Ascending aorta (tissue), 2 donors: ENCODE data around the gene TLE1. TPM values are rescaled to one million over a fixed set of nuclear protein-coding genes. Genes with fewer than 3 reads are reported as not detected.

Experiments used
- DNase-seq, 2 donors: peaks; one replicate each; pipeline ENCODE4 v3.0.0-alpha.2; 2019; ENCODE audit warnings: low spot score in 2 of 2
- H3K27ac ChIP-seq, 2 donors: fragments of 200-600 bp; sonication (generic); one replicate each; pipeline ENCODE4 v1.5.1; 2016 to 2017; ENCODE audit warnings: mild to moderate bottlenecking in 1 of 2
- H3K27me3 ChIP-seq: fragments of 200-600 bp; sonication (generic); one replicate; pipeline ENCODE4 v1.5.1; 2017
- H3K36me3 ChIP-seq, 2 donors: fragments of 200-600 bp; sonication (generic); one replicate each; pipeline ENCODE4 v1.5.1; 2016
- H3K4me1 ChIP-seq, 2 donors: fragments of 200-600 bp; sonication (generic); one replicate each; pipeline ENCODE4 v1.5.1; 2016 to 2017; ENCODE audit warnings: mild to moderate bottlenecking in 1 of 2
- H3K4me3 ChIP-seq, 2 donors: fragments of 200-600 bp; sonication (generic); one replicate each; pipeline ENCODE4 v1.5.1; 2016 to 2017; ENCODE audit warnings: mild to moderate bottlenecking in 1 of 2
- H3K9me3 ChIP-seq, 2 donors: fragments of 200-600 bp; sonication (generic); one replicate each; pipeline ENCODE4 v1.5.1; 2016
- CTCF ChIP-seq, 3 experiments: fragments of 200-600 bp in 2 of 3; fragments of 450-650 bp in 1 of 3; sonication (generic) in 2 of 3; IDR thresholded peaks; one replicate each; pipeline ENCODE4 v1.5.1; 2016 to 2019; ENCODE audit warnings: antibody characterized with exemption in 3 of 3, mild to moderate bottlenecking in 1 of 3, moderate library complexity in 1 of 3
- intact Hi-C: fragments of 100-400 bp; cut with DNase I; formaldehyde crosslinking; loops from one replicate; pipeline ENCODE4 v1.15.1; 2023
- total RNA-seq: library from RNA; depleted of rRNA; stranded (reverse); fragments of >200 nt; gene quantifications from one replicate; pipeline ENCODE4 v1.1.0, GENCODE V29; 2016

Gene TLE1
- total RNA-seq, 1 donor from 2014 or later, result 58.5 TPM

GRCh38 chr9:81673310-81673709 lies 16.0 kb downstream of the TLE1 start:
- H3K27me3 ChIP-seq, result no peaks in the 10 kb centered on the region
- peaks cover 4 to 16% of the 10 kb centered on the region in 2 donors for H3K4me1 ChIP-seq
- no peak for TF ChIP-seq CTCF (IDR thresholded peaks at IDR 0.05)
- no peak overlapping the region for H3K4me3 ChIP-seq
- H3K9me3 ChIP-seq, result no peaks in the 10 kb centered on the region
- intact Hi-C loops, result no loop called here
- peaks cover 5 to 9% of the 10 kb centered on the region in 2 donors for H3K36me3 ChIP-seq
- DNase-seq, result no peak
- no peak overlapping the region for H3K27ac ChIP-seq

- H3K4me1 ChIP-seq, result peaks cover 4 to 24% of the 10 kb centered on the region in 2 donors
- peak; percentile 15 to 94 for DNase-seq
- TF ChIP-seq CTCF (IDR thresholded peaks at IDR 0.05), result no peak
- intact Hi-C loops, result no loop called here
- no peaks in the 10 kb centered on the region for H3K27me3 ChIP-seq
- H3K27ac ChIP-seq, result peak overlapping the region in 1 of 2 donors; percentile 6
- H3K9me3 ChIP-seq, result no peaks in the 10 kb centered on the region
- H3K4me3 ChIP-seq, result no peak overlapping the region
- H3K36me3 ChIP-seq, result peaks cover 5 to 9% of the 10 kb centered on the region in 2 donors
Observed at GRCh38 chr9:81671880-81672280, 17.5 kb downstream of the TLE1 start.

GRCh38 chr9:81669866-81670265 lies 19.5 kb downstream of the TLE1 start:
- intact Hi-C loops, result no loop called here
- no peak overlapping the region for H3K27ac ChIP-seq
- no peaks in the 10 kb centered on the region for H3K27me3 ChIP-seq
- TF ChIP-seq CTCF (IDR thresholded peaks at IDR 0.05), result no peak
- no peak for DNase-seq
- H3K9me3 ChIP-seq, result no peaks in the 10 kb centered on the region
- H3K4me3 ChIP-seq, result no peak overlapping the region
- peaks cover 5 to 38% of the 10 kb centered on the region in 2 donors for H3K4me1 ChIP-seq
- H3K36me3 ChIP-seq, result peaks cover 0 to 4% of the 10 kb centered on the region in 2 donors

- H3K4me1 ChIP-seq, result peaks cover 7 to 41% of the 10 kb centered on the region in 2 donors
- no peaks in the 10 kb centered on the region for H3K9me3 ChIP-seq
- no peak for DNase-seq
- peaks cover 0 to 4% of the 10 kb centered on the region in 2 donors for H3K36me3 ChIP-seq
- H3K27me3 ChIP-seq, result no peaks in the 10 kb centered on the region
- H3K27ac ChIP-seq, result no peak overlapping the region
- no peak for TF ChIP-seq CTCF (IDR thresholded peaks at IDR 0.05)
- H3K4me3 ChIP-seq, result no peak overlapping the region
- intact Hi-C loops, result no loop called here
Observed at GRCh38 chr9:81669041-81669651, 20.2 kb downstream of the TLE1 start.

GRCh38 chr9:81666123-81666522 lies 23.2 kb downstream of the TLE1 start:
- no peaks in the 10 kb centered on the region for H3K27me3 ChIP-seq
- intact Hi-C loops, result no loop called here
- no peak for DNase-seq
- H3K36me3 ChIP-seq, result no peaks in the 10 kb centered on the region
- no peak overlapping the region for H3K4me3 ChIP-seq
- no peak overlapping the region for H3K27ac ChIP-seq
- H3K9me3 ChIP-seq, result no peaks in the 10 kb centered on the region
- peaks cover 6 to 37% of the 10 kb centered on the region in 2 donors for H3K4me1 ChIP-seq
- TF ChIP-seq CTCF (IDR thresholded peaks at IDR 0.05), result no peak
